LoVo (cell line): ENCODE results near the gene IAH1.

Experiments
- DNase-seq: peaks from one replicate; pipeline ENCODE4 v3.0.0-alpha.2; 2016; ENCODE audit warnings: low spot score

The IAH1 gene

GRCh38 chr2:9527995-9528787, 53.8 kb downstream of the IAH1 start:
- DNase-seq, result no peak

GRCh38 chr2:9532421-9532820, 58.1 kb downstream of the IAH1 start:
- DNase-seq, result no peak

- DNase-seq, result no peak
These were observed 59.3 kb downstream of the IAH1 start for GRCh38 chr2:9533663-9534062.

- DNase-seq, result no peak
These were observed 60.8 kb downstream of the IAH1 start for GRCh38 chr2:9535177-9535576.

GRCh38 chr2:9536504-9536903, 62.2 kb downstream of the IAH1 start:
- DNase-seq, result no peak

GRCh38 chr2:9538000-9538507, 63.7 kb downstream of the IAH1 start:
- no peak for DNase-seq
